GM18520 (cell line): ENCODE data around the gene PAX6.
"Not testable (repeated sequence)": the region's sequence is repeated elsewhere in the genome, so short reads cannot be mapped to it uniquely, and the experiment has no call there.

ENCODE experiments used
- ATAC-seq: cut with Tn5 transposase; IDR thresholded peaks from one replicate; pipeline ENCODE4 v1.9.1; 2021; ENCODE audit not compliant: unreplicated experiment

PAX6 gene

GRCh38 chr11:31770011-31770700 lies 41.0 kb downstream of the PAX6 start:
- ATAC-seq: no peak

- ATAC-seq: no peak
Observed at GRCh38 chr11:31768749-31769640, 42.1 kb downstream of the PAX6 start.

GRCh38 chr11:31767685-31768084 lies 43.4 kb downstream of the PAX6 start:
- no peak for ATAC-seq

GRCh38 chr11:31767066-31767465 lies 44.1 kb downstream of the PAX6 start:
- ATAC-seq: no peak

- no peak for ATAC-seq
Observed at GRCh38 chr11:31764766-31765165, 46.4 kb downstream of the PAX6 start.

- no peak for ATAC-seq
Observed at GRCh38 chr11:31764261-31764660, 46.9 kb downstream of the PAX6 start.

- no peak for ATAC-seq
Observed at GRCh38 chr11:31763296-31763695, 47.8 kb downstream of the PAX6 start.

- no peak for ATAC-seq
Observed at GRCh38 chr11:31761636-31762035, 49.5 kb downstream of the PAX6 start.

GRCh38 chr11:31757260-31757835 lies 53.8 kb downstream of the PAX6 start:
- ATAC-seq: no peak

GRCh38 chr11:31747581-31747980 lies 63.5 kb downstream of the PAX6 start:
- no peak for ATAC-seq

- ATAC-seq: not testable (repeated sequence)
Observed at GRCh38 chr11:31740731-31741368, 70.3 kb downstream of the PAX6 start.

- no peak for ATAC-seq
Observed at GRCh38 chr11:31740131-31740530, 71.0 kb downstream of the PAX6 start.
